ENCODE results near the gene FOXP1.

DNA sequence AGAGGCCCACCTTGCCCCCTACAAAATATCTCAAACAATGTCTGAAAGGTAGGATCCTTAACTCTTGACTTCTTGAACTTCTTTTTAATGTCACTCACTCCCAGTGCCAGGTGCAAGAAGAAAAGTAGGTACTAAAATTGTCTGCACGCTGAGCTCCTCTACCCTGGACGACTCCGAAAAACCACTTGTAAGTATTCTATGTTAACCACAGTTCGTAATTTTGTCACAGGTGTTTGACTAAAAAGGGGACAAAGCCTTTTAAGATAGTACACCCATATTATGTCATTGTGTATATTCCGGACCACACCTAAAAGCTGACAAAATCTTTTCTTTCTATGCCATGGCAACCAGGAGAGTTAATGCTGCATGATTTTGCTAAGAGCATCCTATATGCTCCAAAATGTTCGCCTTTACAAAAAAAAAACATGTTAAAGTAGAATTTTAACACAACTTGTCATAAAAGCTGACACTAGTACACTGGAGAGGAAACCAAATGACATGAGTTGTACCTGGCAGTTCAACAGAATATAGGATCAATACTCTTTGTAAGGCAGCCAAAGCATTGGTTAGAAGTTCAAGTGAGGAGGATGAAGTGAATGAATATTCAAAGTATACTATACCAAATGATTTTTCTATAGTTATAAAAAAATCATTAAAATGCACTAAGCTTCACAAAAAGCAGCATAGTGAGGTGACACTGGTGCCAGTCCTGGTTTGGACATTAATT is 210.5 kb downstream of the FOXP1 start:
- TF ChIP-seq CTCF (conservative IDR thresholded peaks at IDR 0.05 in 1 of 2, IDR thresholded peaks at IDR 0.05 in 1 of 2; ENCODE audit: low read depth in 1 of 2, low read length in 2 of 2) (no peak), EZH2 (IDR thresholded peaks at IDR 0.05; ENCODE audit: low read length, missing control alignments) (no peak)

Measured in fibroblast of lung (primary cell).